Colonic mucosa (tissue), 4 donors: ENCODE measurements around the gene MRPS2. TPM values are rescaled to one million over a fixed set of nuclear protein-coding genes. Genes with fewer than 3 reads are reported as not detected.
A peak's percentile ranks its signal among the peaks of the same experiment; 100 is the strongest.
"Not testable (repeated sequence)": the region's sequence is repeated elsewhere in the genome, so short reads cannot be mapped to it uniquely, and the experiment has no call there.

Experiments used
- DNase-seq: peaks from one replicate; pipeline ENCODE4 v3.0.0-alpha.2; 2020
- H3K27ac ChIP-seq: fragments of 200-600 bp; one replicate; pipeline ENCODE4 v1.8.0; 2021
- H3K27me3 ChIP-seq: fragments of 200-600 bp; one replicate; pipeline ENCODE4 v1.8.0; 2021
- H3K36me3 ChIP-seq: fragments of 200-600 bp; one replicate; pipeline ENCODE4 v1.8.0; 2021
- H3K4me1 ChIP-seq: fragments of 200-600 bp; one replicate; pipeline ENCODE4 v1.8.0; 2021; ENCODE audit warnings: mild to moderate bottlenecking
- H3K4me3 ChIP-seq: fragments of 200-600 bp; one replicate; pipeline ENCODE4 v1.8.0; 2021
- H3K9ac ChIP-seq, 2 donors: one replicate each; pipeline ENCODE4 v1.7.0; 2013; ENCODE audit warnings: control low read depth in 2 of 2, low read depth in 2 of 2, low read length in 2 of 2
- H3K9me3 ChIP-seq: fragments of 200-600 bp; one replicate; pipeline ENCODE4 v1.8.0; 2021
- intact Hi-C: fragments of 100-400 bp; cut with DNase I; formaldehyde crosslinking; loops from one replicate; pipeline ENCODE4 v1.14.1; 2022
- total RNA-seq, 2 donors: library from RNA; stranded (reverse); fragmentation: NEBNext Ultra II Directional in 1 of 2; extraction: Animal tissue kit (Norgen Biotek cat#: 25700) in 1 of 2; gene quantifications; one replicate each; pipeline ENCODE4 v1.2.1, GENCODE V29; 2021
- TF ChIP-seq, protein P1 (sequence below): fragments of 200-600 bp; IDR thresholded peaks from one replicate; pipeline ENCODE4 v1.8.0; 2022; ENCODE audit warnings: antibody characterized with exemption, mild to moderate bottlenecking
- donor health status: healthy.
- donor health status: DM: no; HTN: no; CAD: no.
- donor health status: DM: no; HTN: no; CAD: no.

The MRPS2 gene
- 10 to 100 TPM; 35.9 to 61.1 TPM for total RNA-seq

DNA sequence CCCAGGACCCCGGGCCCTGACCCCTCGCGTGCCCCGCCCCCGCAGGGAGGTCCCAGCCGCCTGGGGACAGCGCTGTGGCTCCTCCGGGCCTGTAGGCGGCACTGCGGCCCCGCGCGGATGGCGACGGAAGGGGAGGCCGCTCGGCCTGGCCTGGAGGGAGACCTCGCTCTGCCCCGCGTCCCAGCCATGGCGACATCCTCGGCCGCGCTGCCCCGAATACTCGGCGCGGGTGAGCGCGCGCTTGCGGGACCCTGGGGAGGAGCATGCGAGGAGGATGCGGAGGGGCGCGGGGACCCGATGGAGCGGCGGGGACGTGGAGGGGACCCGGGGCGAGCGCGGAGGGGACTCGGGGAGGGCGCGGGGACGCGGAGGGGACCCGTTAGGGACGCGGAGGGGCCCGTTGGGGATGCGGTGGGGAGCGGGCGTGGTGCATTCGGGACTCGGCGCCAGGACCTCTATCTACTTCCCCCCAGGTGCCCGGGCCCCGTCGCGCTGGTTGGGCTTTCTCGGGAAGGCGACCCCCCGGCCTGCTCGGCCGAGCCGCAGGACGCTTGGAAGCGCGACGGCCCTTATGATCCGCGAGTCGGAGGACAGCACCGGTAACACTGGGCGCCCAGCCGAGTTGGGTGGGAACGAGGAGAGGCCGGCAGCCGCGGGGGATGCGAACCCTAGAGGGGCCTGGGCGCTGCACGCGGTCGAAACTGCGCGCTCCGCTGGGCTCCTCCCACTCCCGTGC, at the start of gene MRPS2:
TSS of gene MRPS2 (plus strand) at position 158 of the 736 bp plus-strand sequence. CDS start at position 187, 29 bp downstream.
- peak within 1 kb of the TSS; percentile 92 for H3K4me3 ChIP-seq
- H3K9me3 ChIP-seq, result no peaks in the 10 kb centered on the region
- peaks cover 13% of the 10 kb centered on the region for H3K4me1 ChIP-seq
- H3K27ac ChIP-seq, result peak within 1 kb of the TSS; percentile 51
- TF ChIP-seq, protein P1, sequence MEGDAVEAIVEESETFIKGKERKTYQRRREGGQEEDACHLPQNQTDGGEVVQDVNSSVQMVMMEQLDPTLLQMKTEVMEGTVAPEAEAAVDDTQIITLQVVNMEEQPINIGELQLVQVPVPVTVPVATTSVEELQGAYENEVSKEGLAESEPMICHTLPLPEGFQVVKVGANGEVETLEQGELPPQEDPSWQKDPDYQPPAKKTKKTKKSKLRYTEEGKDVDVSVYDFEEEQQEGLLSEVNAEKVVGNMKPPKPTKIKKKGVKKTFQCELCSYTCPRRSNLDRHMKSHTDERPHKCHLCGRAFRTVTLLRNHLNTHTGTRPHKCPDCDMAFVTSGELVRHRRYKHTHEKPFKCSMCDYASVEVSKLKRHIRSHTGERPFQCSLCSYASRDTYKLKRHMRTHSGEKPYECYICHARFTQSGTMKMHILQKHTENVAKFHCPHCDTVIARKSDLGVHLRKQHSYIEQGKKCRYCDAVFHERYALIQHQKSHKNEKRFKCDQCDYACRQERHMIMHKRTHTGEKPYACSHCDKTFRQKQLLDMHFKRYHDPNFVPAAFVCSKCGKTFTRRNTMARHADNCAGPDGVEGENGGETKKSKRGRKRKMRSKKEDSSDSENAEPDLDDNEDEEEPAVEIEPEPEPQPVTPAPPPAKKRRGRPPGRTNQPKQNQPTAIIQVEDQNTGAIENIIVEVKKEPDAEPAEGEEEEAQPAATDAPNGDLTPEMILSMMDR, result peak; percentile 83
- H3K27me3 ChIP-seq, result no peaks in the 10 kb centered on the region
- DNase-seq, result peak; percentile 87
- no peaks in the 10 kb centered on the region for H3K36me3 ChIP-seq
- intact Hi-C loops, result no loop called here
- H3K9ac ChIP-seq, result peak within 1 kb of the TSS; percentile 82 to 86

DNA sequence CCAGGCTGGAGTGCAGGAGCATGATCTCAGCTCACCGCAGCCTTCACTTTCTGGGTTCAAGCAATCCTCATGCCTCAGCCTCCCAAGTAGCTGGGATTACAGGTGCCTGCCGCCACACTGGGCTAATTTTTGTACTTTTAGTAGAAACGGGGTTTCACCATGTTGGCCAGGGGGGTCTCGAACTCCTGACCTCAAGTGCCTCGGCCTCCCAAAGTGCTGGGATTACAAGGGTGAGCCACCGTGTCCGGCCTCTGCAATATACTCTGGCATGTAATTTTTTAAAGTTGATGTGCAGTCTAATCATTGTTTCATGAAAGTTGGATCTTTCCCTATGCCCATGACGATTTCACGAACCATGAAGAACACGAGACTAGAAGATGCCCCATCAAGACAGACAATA, 49.5 kb upstream of the MRPS2 start:
- no peak overlapping the region for H3K9ac ChIP-seq
- no peak overlapping the region for H3K27ac ChIP-seq
- intact Hi-C loops, result no loop called here
- no peaks in the 10 kb centered on the region for H3K4me1 ChIP-seq
- no peaks in the 10 kb centered on the region for H3K27me3 ChIP-seq
- H3K4me3 ChIP-seq, result no peak overlapping the region
- H3K36me3 ChIP-seq, result no peaks in the 10 kb centered on the region
- TF ChIP-seq, protein P1, result no peak
- no peak for DNase-seq
- H3K9me3 ChIP-seq, result no peaks in the 10 kb centered on the region

DNA sequence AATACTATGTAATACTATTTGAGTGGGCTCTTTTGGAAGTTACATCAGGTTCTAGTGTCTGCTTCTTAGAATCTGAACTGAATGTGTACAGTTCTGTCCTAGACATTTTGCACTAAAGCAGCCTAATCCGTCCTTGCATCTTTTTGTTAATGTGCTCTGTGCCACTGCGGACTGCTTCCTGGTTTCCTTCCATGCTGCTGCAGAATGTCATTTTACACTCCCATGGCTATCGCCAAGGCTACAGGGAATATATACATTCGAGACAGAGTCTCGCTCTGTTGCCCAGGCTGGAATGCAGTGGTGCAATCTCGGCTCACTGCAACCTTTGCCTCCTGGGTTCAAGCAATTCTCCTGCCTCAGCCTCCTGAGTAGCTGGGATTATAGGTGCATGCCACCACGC, 48.6 kb upstream of the MRPS2 start:
- H3K36me3 ChIP-seq, DNase-seq, H3K27me3 ChIP-seq, H3K9ac ChIP-seq, H3K4me3 ChIP-seq, H3K27ac ChIP-seq, H3K4me1 ChIP-seq, H3K9me3 ChIP-seq, intact Hi-C loops: not testable (repeated sequence)

DNA sequence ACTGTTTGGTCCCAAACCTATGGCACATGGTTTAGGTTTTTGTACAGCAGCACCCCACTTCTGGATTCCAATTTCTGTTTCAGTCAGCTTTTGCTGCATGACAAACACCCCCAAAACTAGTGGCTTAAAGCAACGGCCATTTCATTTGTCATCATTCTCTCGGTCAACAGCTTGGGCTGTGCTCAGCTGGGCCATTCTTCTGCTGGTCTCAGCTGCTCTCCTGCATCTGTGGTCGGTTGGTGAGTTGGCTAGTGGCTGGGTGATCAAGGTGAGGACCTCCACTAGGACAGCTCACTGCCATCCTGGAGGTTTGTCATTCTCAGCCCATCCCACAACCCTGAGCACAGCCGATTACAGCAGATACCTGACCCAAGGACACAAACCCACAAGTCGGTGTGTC, 45.7 kb upstream of the MRPS2 start:
- H3K4me3 ChIP-seq, result no peak overlapping the region
- no peaks in the 10 kb centered on the region for H3K9me3 ChIP-seq
- TF ChIP-seq, protein P1, result no peak
- H3K27me3 ChIP-seq, result no peaks in the 10 kb centered on the region
- H3K4me1 ChIP-seq, result no peaks in the 10 kb centered on the region
- H3K27ac ChIP-seq, result no peak overlapping the region
- no peaks in the 10 kb centered on the region for H3K36me3 ChIP-seq
- no peak for DNase-seq
- no peak overlapping the region for H3K9ac ChIP-seq
- intact Hi-C loops, result no loop called here

DNA sequence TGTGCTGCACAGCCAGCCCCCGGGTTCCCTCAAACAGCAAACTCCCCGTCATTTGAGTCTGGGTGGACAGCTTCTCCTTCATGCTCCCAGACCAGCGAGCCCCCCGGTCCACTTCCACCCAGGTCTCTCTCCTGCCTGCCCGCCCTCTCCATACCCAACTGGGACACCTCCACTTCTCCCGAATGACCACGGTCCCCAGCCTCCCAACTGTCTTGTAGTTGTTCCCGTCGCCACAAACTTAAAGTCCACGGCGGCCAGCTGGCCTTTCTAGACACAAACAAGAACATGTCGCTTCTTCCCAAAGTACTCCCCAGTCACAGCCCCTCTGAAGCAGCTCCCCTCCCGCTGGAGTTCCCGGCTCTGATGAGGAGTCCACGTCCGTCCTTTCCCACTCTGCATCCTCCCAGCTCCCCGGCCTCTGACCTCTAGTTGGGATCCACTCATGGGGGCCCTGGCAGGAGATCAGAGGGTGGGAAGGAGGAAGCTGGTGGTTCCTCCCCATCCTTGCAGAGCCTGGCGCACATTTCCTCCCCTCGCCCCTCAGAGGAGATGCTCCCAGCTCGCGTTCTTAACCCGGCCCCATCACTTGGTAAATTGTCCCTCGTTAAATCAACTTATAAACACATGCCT, 45.0 kb upstream of the MRPS2 start:
- intact Hi-C loops, result no loop called here
- Histone ChIP-seq H3K4me3 (no peak overlapping the region), H3K27ac (no peak overlapping the region), H3K36me3 (no peaks in the 10 kb centered on the region), H3K4me1 (no peaks in the 10 kb centered on the region), H3K9ac (no peak overlapping the region), H3K9me3 (no peaks in the 10 kb centered on the region), H3K27me3 (no peaks in the 10 kb centered on the region)
- TF ChIP-seq, protein P1, result no peak
- no peak for DNase-seq
